ENCODE measurements around the gene TNFRSF1A. TPM values are rescaled to one million over a fixed set of nuclear protein-coding genes. Genes with fewer than 3 reads are reported as not detected.

The TNFRSF1A gene
- total RNA-seq, 1 experiment from 2014 or later = 76.7 TPM

GRCh38 chr12:6279631-6280030 is 62.2 kb downstream of the TNFRSF1A start:
- no TSS peak for BruUV-seq (replicated peaks)
- H3K36me3 Mint-ChIP-seq (ENCODE audit: insufficient read depth, unreplicated experiment) = peaks cover 14% of the 10 kb centered on the region
- peaks cover 52% of the 10 kb centered on the region for H3K4me1 Mint-ChIP-seq (ENCODE audit: low read depth, unreplicated experiment)
- CTCF ChIA-PET = interaction anchor here (0.6 to 4.0 kb wide), 9 partner anchors 16 to 291 kb away, joined by 3 to 48 read pairs (median 5); no protein-coding TSS in a partner anchor
- peak overlapping the region; percentile 64 for H3K27ac Mint-ChIP-seq (ENCODE audit: unreplicated experiment)
- no peaks in the 10 kb centered on the region for H3K9me3 Mint-ChIP-seq (ENCODE audit: low read depth, unreplicated experiment)
- no peak for TF ChIP-seq CTCF (IDR thresholded peaks at IDR 0.05; ENCODE audit: unreplicated experiment)
- H3K4me3 Mint-ChIP-seq (ENCODE audit: low read depth, unreplicated experiment) = peak overlapping the region; percentile 49
- no peaks in the 10 kb centered on the region for H3K27me3 Mint-ChIP-seq (ENCODE audit: unreplicated experiment)
- DNase-seq = peak; percentile 15
- intact Hi-C loops (cut with micrococcal nuclease; ENCODE audit: unreplicated experiment) = loop anchor here (1.0 to 10.0 kb wide), 3 partner anchors 62 to 295 kb away; no protein-coding TSS in a partner anchor

- BruUV-seq (replicated peaks) = no TSS peak
- CTCF ChIA-PET = interaction anchor here (0.6 to 4.0 kb wide), 11 partner anchors 8 to 290 kb away, joined by 3 to 48 read pairs (median 5); partner anchors contain the start of gene CD9
- Mint-ChIP-seq H3K27ac (ENCODE audit: unreplicated experiment) (peak overlapping the region; percentile 64), H3K36me3 (ENCODE audit: insufficient read depth, unreplicated experiment) (peaks cover 14% of the 10 kb centered on the region), H3K4me3 (ENCODE audit: low read depth, unreplicated experiment) (peak overlapping the region; percentile 49), H3K27me3 (ENCODE audit: unreplicated experiment) (no peaks in the 10 kb centered on the region), H3K4me1 (ENCODE audit: low read depth, unreplicated experiment) (peaks cover 52% of the 10 kb centered on the region), H3K9me3 (ENCODE audit: low read depth, unreplicated experiment) (no peaks in the 10 kb centered on the region)
- intact Hi-C loops (cut with micrococcal nuclease; ENCODE audit: unreplicated experiment) = loop anchor here (1.0 to 5.0 kb wide), 2 partner anchors 62 to 84 kb away; no protein-coding TSS in a partner anchor
- TF ChIP-seq CTCF (IDR thresholded peaks at IDR 0.05; ENCODE audit: unreplicated experiment) = no peak
- DNase-seq = no peak
These were observed 62.6 kb downstream of the TNFRSF1A start for GRCh38 chr12:6279256-6279628.

Other genes starting within 250 kb of the TNFRSF1A start
- gene VWF, start 217.4 kb downstream of the TNFRSF1A start, total RNA-seq (2022) = not detected in 2 replicates
- gene CD9, start 141.7 kb downstream of the TNFRSF1A start, total RNA-seq (2022) = 124 and 128 TPM in 2 replicates
- 25.1 and 32.3 TPM in 2 replicates for gene PLEKHG6, start 31.4 kb downstream of the TNFRSF1A start, total RNA-seq (2022)
- 36.5 and 53.5 TPM in 2 replicates for gene SCNN1A, start 33.5 kb upstream of the TNFRSF1A start, total RNA-seq (2022)
- gene LTBR, start 42.1 kb upstream of the TNFRSF1A start, total RNA-seq (2022) = 165 and 167 TPM in 2 replicates
- not detected in 2 replicates for gene CD27, start 102.9 kb upstream of the TNFRSF1A start, total RNA-seq (2022)
- gene TAPBPL, start 110.0 kb upstream of the TNFRSF1A start, total RNA-seq (2022) = 28.0 and 32.7 TPM in 2 replicates
- gene VAMP1, start 128.6 kb upstream of the TNFRSF1A start, total RNA-seq (2022) = 5.0 and 7.4 TPM in 2 replicates
- gene MRPL51, start 151.2 kb upstream of the TNFRSF1A start, total RNA-seq (2022) = 213 and 220 TPM in 2 replicates
- gene NCAPD2, start 152.0 kb upstream of the TNFRSF1A start, total RNA-seq (2022) = 78.0 and 94.7 TPM in 2 replicates
- 2,412 and 2,552 TPM in 2 replicates for gene GAPDH, start 192.4 kb upstream of the TNFRSF1A start, total RNA-seq (2022)
- gene IFFO1, start 214.0 kb upstream of the TNFRSF1A start, total RNA-seq (2022) = 0.76 and 1.0 TPM in 2 replicates
- 86.1 and 88.5 TPM in 2 replicates for gene NOP2, start 226.2 kb upstream of the TNFRSF1A start, total RNA-seq (2022)

Measured in Calu3 (cell line).